T1000 (cell line): Measurements from ENCODE around the gene HSD11B1L.

Experiments used
- DNase-seq: peaks from one replicate; lab custom pipeline; 2025; ENCODE audit warnings: mixed read lengths; lab: John Stamatoyannopoulos, UW

The HSD11B1L gene, protein sequence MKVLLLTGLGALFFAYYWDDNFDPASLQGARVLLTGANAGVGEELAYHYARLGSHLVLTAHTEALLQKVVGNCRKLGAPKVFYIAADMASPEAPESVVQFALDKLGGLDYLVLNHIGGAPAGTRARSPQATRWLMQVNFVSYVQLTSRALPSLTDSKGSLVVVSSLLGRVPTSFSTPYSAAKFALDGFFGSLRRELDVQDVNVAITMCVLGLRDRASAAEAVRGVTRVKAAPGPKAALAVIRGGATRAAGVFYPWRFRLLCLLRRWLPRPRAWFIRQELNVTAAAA

DNA sequence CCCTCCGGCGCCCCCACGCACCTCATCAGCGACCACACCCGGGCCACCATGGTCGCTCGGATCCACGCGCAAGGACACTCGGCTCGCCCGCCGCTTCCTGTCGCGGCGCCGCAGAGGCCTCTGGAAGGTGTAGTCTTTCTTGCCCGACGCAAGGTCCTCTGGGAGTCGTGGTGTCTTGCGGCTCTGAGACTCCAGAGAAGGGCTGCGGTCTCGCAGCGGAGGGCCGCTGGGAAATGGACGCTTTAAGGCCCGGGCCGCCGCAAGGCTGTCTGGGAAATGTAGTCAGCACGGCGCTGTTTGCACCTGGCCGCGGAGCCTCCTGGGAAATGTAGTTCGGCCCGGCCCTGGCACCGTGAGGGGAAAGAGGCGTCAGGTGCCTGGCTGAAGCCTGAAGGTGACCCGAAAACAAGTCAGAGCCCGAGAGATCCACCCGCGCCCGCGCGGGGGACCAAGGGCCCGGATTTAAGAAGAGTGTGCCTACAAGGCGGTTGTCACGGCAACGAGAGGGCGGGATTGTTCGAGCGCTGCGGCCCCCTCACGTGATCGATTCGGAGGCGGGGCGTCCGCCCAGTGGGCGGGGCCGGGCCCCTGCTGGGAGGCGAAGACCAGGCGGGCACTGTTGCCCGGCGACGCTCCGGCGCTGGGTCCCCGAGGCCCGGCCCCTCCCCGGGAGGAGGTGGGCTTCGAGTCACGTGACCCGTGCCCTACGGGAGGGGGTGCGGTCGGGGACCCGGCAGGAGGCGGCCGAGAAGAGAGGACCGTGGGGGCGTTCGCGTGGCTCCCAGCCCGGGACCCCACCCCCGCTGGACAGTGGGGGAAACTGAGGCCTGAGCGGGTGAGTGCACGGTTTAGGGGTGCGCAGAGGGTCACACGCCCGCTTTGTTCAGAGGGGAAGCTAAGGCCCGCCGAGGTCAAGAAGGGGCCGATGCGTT, at the start of gene HSD11B1L, which contains the start of gene MICOS13:
TSS of gene HSD11B1L (plus strand) at position 591 of the 932 bp plus-strand sequence. CDS start 3,806 bp downstream, outside the sequence.
TSS of gene MICOS13 (minus strand) at position 80 of the 932 bp plus-strand sequence. CDS start at position 50, 30 bp downstream.
- DNase-seq, result peak; percentile 98

GRCh38 chr19:5631567-5632240, 49.1 kb upstream of the HSD11B1L start:
- DNase-seq, result no peak

- DNase-seq, result no peak
Measured at GRCh38 chr19:5632241-5632612, 48.6 kb upstream of the HSD11B1L start.

DNA sequence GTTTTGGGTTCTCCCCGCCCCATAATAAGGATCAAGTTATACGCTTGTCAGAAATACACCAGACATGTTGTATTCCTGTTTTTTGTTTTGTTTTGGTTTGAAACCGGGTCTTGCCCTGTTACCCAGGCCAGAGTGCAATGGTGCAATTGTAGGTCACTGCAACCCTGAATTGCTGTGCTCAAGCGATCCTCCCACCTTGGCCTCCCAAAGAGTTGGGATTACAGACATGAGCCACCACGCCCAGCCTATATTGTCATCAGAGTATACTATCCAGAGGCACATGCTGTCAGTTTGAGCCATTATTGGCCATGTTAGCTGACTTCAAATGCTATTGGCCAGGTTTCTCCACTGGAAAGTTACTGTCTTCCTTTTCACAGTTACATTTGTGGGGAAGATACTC, 48.2 kb upstream of the HSD11B1L start:
- no peak for DNase-seq

DNA sequence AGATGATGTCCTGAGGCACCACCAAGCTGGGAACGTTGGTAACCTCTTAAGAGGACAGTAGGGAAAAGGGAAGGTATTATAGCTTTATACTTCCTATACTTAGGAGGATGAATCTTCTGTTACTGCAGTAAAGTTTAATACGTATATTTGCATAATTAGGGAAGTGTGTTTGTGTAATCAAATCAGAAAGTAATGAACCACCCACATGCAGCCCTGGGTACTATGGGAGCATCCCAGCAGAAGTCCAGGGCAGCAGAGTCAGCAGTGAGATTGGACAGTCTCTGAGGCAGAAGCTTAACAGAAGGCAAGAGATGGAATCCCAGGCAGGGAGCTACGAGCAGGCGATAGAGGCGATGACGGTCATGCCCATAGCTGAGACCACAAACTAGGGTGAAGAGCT, 45.4 kb upstream of the HSD11B1L start:
- no peak for DNase-seq

- DNase-seq, result no peak
Measured at GRCh38 chr19:5637971-5638370, 42.9 kb upstream of the HSD11B1L start.

- no peak for DNase-seq
Measured at GRCh38 chr19:5641171-5641570, 39.7 kb upstream of the HSD11B1L start.

DNA sequence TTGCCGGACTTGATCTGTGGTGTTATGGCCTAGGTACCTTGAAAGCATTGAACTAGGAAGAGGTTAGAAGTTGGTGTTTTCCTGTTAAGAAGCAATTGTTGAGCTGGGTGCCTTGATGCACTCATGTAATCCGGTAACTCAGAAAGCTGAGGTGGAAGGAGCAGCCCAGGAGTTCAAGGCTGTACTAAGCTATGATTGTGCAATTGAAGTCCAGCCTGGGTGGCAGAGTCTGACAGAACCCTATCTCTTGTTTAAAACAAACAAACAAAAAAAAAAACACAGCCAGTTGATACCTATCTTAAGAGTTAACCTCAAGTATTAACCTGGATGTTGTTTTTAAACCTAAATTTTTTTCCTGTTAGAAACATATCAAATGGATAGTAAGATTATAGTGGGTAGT, 38.6 kb upstream of the HSD11B1L start:
- no peak for DNase-seq

- no peak for DNase-seq
Measured at GRCh38 chr19:5643060-5643459, 37.8 kb upstream of the HSD11B1L start.

- no peak for DNase-seq
Measured at GRCh38 chr19:5644037-5644436, 36.8 kb upstream of the HSD11B1L start.

DNA sequence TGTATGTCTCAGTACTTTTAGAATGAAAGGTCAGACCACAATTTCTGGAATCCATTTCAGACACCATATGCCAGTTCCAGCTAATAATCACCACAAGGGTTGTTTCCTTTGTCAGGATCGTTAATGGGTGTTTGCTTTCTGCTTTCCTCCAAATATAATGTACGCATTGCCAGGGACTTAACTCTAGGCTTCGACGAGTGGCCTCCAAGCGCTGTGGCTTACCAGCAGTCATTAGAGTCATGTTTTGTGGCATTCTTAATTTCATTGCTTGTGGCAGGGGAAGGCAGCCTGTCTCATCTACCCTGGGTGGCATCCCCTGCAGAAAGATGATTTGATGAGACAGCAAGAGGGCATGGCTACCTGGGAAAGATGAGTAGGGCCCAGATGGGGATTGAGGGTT, 35.4 kb upstream of the HSD11B1L start:
- no peak for DNase-seq

DNA sequence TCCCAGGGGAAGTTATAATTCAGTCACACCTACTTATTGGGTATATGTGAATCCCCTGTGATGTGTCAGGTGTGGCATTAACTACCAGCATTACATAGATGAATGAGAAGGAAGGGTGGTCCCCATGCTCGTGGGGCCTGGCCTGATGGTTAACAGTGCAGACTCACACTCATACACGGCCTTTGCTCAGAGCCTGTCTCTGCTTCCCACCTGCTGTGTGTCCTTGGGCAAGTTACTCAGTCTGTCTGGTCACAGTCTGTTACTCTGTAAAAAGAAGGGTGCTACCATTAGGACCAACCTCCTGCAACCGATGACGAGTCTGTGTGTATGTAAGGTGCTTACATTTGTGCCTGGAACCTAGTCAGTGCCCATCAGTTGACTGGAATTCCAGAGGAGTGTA, 34.1 kb upstream of the HSD11B1L start:
- DNase-seq, result no peak

- DNase-seq, result no peak
Measured at GRCh38 chr19:5648464-5648863, 32.4 kb upstream of the HSD11B1L start.

DNA sequence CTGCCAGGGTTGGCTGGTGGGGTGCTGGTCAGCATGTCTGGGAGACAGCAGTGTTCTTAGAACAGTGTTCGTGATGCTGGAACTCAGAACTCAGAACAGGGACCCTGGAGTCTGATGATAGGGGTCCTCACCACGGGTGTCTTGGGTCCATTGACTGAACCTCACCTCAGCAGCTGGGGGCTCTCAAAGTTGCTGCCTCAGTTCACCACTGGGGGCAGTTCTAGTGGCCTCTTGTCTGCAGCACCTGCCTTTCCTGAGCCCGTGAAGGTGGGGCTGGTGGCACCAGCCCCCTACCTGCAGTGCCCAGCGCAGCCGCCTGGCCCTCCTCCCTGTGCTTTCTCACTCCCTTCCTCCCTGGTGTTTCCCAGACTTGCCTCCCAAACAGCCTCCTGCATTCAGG, 29.5 kb upstream of the HSD11B1L start:
- no peak for DNase-seq

GRCh38 chr19:5652261-5652660, 28.6 kb upstream of the HSD11B1L start:
- DNase-seq, result no peak

GRCh38 chr19:5654931-5655330, 25.9 kb upstream of the HSD11B1L start:
- no peak for DNase-seq

GRCh38 chr19:5655412-5655811, 25.4 kb upstream of the HSD11B1L start:
- no peak for DNase-seq

DNA sequence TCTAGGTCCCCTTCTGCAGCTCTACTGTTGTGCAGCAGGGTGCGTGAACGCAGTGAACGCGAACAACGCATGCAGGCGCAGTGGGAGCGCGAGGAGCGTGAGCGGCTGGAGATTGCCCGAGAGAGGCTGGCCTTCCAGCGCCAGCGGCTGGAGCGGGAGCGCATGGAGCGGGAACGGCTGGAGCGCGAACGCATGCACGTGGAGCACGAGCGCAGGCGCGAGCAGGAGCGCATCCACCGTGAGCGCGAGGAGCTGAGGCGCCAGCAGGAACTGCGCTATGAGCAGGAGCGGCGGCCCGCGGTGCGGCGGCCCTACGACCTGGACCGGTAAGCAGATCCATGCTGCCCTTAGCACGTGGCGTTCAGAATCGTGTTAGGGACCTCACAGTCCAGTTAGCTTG, 19.3 kb upstream of the HSD11B1L start:
- no peak for DNase-seq

DNA sequence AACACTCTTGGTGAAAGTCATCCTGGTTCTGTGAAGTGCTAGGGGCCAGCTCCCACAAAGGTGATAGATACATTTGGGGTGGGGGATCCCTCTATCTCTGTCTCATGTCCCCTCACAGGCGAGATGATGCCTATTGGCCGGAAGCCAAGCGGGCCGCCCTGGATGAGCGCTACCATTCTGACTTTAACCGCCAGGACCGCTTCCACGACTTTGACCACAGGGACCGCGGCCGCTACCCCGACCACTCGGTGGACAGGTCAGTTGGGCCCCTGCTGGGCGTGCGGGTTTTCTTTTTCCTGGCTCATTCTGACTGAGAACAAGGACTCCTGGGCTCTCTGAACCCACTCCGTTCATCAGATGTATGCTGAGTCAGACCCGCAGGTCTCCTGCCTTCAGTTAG, 16.9 kb upstream of the HSD11B1L start:
- no peak for DNase-seq

DNA sequence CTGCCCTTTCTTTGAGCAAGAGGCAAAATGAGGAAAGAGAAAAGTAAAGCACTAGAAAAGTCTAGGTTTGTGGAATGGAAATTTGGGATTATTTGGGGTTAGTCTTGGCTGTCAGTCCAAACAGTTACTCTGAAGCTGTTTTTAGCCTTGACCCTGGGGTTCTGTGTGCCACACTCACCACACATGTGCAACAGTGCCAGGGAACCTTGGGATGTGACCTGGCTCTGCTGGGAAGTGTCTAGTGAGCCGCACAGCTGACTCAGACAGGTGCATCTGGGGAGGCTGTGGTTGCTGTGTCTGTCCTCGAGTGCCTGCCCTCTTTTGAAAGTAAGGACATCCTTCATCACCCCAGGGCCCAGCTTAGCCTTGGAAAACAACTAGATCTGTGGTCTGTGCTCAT, 16.3 kb upstream of the HSD11B1L start:
- no peak for DNase-seq

- DNase-seq, result no peak
Measured at GRCh38 chr19:5665781-5666513, 14.9 kb upstream of the HSD11B1L start.
